ENCODE results near the gene RAI1. TPM values are rescaled to one million over a fixed set of nuclear protein-coding genes. Genes with fewer than 3 reads are reported as not detected.
"Not testable (repeated sequence)": the region's sequence is repeated elsewhere in the genome, so short reads cannot be mapped to it uniquely, and the experiment has no call there.

RAI1 gene
- polyA plus RNA-seq, 6 donors from 2014 or later: 1.9 to 3.8 (median 2.6) TPM

DNA sequence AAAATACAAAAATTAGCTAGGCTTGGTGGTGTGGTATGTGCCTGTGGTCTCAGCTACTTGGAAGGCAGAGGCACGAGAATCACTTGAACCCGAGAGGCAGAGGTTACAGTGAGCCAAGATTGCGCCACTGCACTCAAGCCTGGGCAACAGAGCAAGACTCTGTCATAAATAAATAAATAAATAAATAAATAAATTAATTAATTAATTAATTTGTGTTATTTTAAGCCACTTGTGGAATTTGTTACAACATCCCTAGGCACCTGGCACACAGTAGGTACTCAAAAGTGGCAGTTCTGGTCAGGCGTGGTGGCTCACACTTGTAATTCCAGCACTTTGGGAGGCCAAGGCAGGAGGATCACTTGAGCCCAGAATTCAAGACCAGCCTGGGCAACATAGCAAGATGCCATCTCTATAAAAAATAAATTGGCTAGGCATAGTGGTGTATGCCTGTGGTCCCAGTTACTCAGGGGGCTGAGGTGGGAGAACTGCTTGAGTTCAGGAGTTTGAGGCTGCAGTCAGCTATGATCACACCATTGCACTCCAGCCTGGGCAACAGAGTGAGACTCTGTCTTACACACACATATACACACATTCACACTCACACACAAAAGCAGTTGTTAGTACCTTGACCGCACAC, 3.1 kb upstream of the RAI1 start:
- H3K4me1 Mint-ChIP-seq: peaks cover 10 to 19% (median 12%) of the 10 kb centered on the region in 3 donors
- not testable (repeated sequence) for DNase-seq; H3K27me3 Mint-ChIP-seq; H3K9me3 Mint-ChIP-seq; ATAC-seq (ENCODE audit: low read depth in 2 of 2); H3K36me3 Mint-ChIP-seq
- H3K4me3 Mint-ChIP-seq: peak overlapping the region in 1 of 8 donors; percentile 22
- H3K27ac Mint-ChIP-seq: peak overlapping the region in 1 of 6 donors; percentile 7

DNA sequence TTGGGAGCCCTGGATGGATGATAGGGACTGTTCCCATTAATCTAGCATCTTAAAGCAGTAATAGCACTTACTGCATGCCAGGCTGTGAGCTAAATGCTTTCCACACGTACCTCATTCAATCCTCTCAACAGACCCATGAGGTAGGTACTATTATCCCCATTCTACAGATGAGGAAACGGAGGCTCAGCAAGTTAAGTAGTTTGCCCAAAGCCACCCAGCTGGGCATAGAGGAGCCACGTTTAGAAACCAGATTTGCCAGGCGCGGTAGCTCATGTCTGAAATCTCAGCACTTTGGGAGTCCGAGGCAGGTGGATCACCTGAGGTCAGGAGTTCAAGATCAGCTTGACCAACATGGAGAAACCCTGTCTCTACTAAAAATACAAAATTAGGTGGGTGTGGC, 2.0 kb upstream of the RAI1 start:
- ATAC-seq (ENCODE audit: low read depth in 2 of 2): no peak
- Mint-ChIP-seq H3K9me3 (no peaks in the 10 kb centered on the region), H3K27me3 (peaks cover 0 to 7% (median 4%) of the 10 kb centered on the region in 3 donors), H3K36me3 (no peaks in the 10 kb centered on the region), H3K27ac (peak overlapping the region in 1 of 6 donors; percentile 26), H3K4me3 (peak overlapping the region in 4 of 8 donors; percentile 40 to 73 (median 66)), H3K4me1 (peaks cover 14 to 29% (median 21%) of the 10 kb centered on the region in 3 donors)
- no peak for DNase-seq

DNA sequence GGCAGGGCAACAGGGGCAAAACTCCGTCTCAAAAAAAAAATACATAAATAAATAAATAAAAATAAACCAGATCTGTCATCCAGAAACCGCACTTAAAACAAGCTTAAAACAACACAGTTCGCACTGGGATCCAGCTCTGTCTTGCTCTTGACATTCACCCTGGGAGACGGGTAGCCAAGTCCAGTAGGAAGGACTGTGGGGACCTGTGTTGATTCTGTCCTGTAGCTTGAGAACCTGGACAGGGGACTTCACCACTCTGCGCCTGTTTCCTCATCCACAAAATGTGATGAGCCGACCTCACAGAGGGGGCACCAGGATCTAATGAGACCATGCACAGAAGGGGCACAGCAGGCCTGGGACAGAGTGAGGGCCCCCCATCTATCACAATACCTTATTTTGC, 1.5 kb upstream of the RAI1 start:
- H3K4me1 Mint-ChIP-seq: peaks cover 14 to 31% (median 24%) of the 10 kb centered on the region in 3 donors
- ATAC-seq (ENCODE audit: low read depth in 2 of 2): no peak
- H3K27ac Mint-ChIP-seq: peak overlapping the region in 2 of 6 donors; percentile 14 to 26
- no peaks in the 10 kb centered on the region for H3K36me3 Mint-ChIP-seq
- H3K9me3 Mint-ChIP-seq: no peaks in the 10 kb centered on the region
- H3K27me3 Mint-ChIP-seq: peaks cover 0 to 7% (median 4%) of the 10 kb centered on the region in 3 donors
- DNase-seq: no peak
- H3K4me3 Mint-ChIP-seq: peak overlapping the region in 4 of 8 donors; percentile 40 to 73 (median 68)

DNA sequence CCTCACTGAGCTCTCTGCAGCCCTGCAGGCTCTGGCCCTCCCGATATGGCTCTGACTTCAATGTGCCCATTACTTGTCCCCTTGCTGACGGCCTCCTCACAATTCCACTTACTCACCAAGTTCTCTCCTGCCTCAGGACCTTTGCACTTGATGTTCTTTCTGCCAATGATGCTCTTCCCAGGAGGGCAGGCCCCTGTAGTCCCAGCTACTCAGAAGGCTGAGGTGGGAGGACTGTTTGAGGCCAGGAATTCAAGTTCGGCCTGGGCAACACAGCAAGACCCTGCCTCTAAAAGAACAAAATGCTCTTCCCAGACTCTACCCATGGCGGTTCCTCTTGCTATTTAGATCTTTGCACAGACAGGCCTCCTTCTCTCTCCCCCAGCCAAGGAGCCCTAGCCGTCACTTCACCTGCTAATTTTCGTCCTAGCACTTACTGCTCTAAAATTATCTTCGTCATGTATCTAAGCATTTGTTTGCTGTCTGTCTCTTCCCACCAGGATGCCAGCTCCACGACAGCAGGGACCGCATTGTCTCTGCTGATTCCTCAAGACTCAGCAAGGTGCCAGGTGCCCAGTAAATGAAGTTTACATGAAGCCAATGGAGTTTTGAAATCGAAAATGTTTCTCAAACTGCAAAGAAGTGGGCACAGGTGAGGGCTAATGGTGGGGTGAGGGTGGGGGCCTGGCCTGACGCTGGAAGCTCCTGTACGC, 626 bp upstream of the RAI1 start:
- Mint-ChIP-seq H3K36me3 (no peaks in the 10 kb centered on the region), H3K4me1 (peaks cover 15 to 33% (median 32%) of the 10 kb centered on the region in 3 donors), H3K27me3 (peaks cover 0 to 7% (median 4%) of the 10 kb centered on the region in 3 donors), H3K9me3 (no peaks in the 10 kb centered on the region), H3K4me3 (peak overlapping the region in 7 of 8 donors; percentile 66 to 88 (median 78)), H3K27ac (peak overlapping the region in 4 of 6 donors; percentile 13 to 83 (median 80))
- ATAC-seq (ENCODE audit: low read depth in 2 of 2) (no peak), DNase-seq (no peak)

DNA sequence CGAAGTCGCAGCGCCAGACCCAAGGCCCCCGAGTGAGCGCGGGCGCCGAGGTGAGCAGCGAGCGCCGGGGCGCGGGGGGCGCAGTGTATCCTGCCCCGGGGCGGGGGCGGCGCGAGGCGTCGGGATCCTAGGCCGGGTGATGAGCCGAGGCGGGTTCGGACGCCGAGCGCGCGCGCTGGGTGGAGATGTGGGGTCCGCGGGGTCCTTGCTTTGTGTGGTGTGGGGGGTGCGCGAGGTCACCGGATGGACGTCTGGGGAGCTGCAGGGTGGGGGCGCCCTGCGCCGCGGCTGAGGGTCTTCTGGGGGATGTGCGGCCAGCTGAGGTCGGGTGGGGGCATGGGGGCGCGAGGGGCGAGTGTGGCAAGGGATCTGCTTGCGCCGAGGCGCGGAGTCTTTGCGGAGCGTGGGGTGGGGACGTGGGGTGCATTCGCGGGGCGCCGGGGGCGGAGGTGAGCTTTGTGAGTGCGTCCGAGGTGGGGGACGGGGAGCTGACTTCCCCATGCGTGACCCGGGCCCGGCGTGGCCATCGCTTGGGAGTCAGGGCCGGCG, 560 bp downstream of the RAI1 start:
- no peaks in the 10 kb centered on the region for H3K9me3 Mint-ChIP-seq
- H3K4me1 Mint-ChIP-seq: peaks cover 15 to 35% (median 32%) of the 10 kb centered on the region in 3 donors
- H3K4me3 Mint-ChIP-seq: peak overlapping the region; percentile 84 to 95 (median 88)
- peak overlapping the region; percentile 75 to 96 (median 92) for H3K27ac Mint-ChIP-seq
- no peaks in the 10 kb centered on the region for H3K36me3 Mint-ChIP-seq
- peaks cover 0 to 7% (median 4%) of the 10 kb centered on the region in 3 donors for H3K27me3 Mint-ChIP-seq
- DNase-seq: peak; percentile 55
- peak; percentile 11 to 27 for ATAC-seq (ENCODE audit: low read depth in 2 of 2)

DNA sequence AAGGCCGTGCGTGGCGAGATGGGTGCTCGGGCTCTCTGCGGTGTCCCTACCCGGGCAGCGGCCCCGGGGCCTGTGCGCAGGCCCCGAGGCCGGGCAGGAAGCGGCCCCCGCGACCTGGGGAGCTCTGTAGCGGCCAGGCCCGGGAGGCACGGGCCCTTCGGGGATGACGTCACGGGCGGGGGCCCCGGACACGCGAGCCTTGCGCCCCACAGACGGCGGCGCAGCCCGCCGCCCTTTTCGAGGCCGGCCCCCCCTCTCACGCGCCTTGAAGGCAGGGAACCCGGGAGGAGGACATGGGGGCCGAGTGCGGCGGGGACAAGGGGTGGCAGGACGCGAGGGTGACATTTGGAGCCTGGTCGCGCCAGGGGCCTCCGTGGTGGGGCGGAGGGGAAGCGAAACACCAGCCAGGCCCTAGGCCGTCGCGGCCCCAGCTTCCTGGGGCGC, 1.1 kb downstream of the RAI1 start:
- Mint-ChIP-seq H3K27ac (peak overlapping the region; percentile 89 to 97 (median 94)), H3K27me3 (peaks cover 0 to 7% (median 4%) of the 10 kb centered on the region in 3 donors), H3K9me3 (no peaks in the 10 kb centered on the region), H3K4me1 (peaks cover 17 to 40% (median 37%) of the 10 kb centered on the region in 3 donors), H3K36me3 (no peaks in the 10 kb centered on the region), H3K4me3 (peak overlapping the region; percentile 87 to 95 (median 92))
- DNase-seq (peak; percentile 79), ATAC-seq (ENCODE audit: low read depth in 2 of 2) (peak; percentile 51 to 54)

DNA sequence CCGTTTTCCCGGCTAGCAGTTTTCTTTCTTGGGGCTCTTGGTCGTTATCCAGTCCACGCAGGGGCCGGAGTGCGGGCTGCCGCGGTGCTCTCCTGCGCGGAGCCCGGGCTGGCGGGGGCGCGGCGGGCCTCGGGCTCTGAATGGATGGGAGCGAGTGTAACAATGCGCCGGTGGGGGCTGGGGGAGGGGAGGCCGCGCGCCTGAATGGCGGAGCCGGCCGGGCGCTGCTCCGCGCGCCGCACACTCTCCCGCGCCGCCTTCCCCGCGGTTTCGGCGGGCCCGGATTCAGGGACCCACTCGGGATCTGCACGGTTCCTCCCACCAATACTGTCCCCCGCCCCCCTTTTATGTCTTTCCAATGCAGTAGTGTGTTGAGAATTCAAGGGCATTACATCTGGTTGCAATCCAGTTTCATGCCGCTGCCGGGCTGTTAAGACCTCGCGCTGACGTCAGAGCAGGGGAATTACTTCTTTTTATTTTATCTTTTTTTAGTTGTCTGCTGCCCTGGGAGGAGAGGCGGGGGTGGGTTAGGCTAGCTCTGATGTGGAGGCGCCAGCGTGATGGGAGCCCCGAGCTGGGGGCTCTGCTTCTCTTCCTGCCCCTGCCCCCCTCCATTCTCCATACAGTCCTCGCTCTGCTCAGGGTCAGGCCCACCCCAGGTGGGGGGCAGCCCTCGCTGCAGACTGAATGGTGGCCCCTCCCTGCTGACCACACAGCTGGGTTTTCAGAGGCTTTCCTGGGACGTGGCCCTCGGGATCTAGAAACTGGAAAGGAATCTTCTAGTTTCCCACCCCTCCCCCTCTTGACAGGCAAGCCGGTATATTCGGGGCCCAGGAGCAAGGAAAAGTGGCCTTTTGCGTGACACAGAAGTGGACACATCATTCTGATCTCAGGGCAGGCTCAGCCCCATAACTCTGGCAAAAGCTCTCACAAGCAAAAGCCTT, 1.8 kb downstream of the RAI1 start:
- H3K27me3 Mint-ChIP-seq: peaks cover 0 to 7% (median 4%) of the 10 kb centered on the region in 3 donors
- peak; percentile 63 for DNase-seq
- peak overlapping the region; percentile 87 to 95 (median 93) for H3K4me3 Mint-ChIP-seq
- H3K27ac Mint-ChIP-seq: peak overlapping the region; percentile 95 to 98 (median 96)
- ATAC-seq (ENCODE audit: low read depth in 2 of 2): peak; percentile 50 to 56
- H3K9me3 Mint-ChIP-seq: no peaks in the 10 kb centered on the region
- peaks cover 19 to 43% (median 40%) of the 10 kb centered on the region in 3 donors for H3K4me1 Mint-ChIP-seq
- no peaks in the 10 kb centered on the region for H3K36me3 Mint-ChIP-seq

DNA sequence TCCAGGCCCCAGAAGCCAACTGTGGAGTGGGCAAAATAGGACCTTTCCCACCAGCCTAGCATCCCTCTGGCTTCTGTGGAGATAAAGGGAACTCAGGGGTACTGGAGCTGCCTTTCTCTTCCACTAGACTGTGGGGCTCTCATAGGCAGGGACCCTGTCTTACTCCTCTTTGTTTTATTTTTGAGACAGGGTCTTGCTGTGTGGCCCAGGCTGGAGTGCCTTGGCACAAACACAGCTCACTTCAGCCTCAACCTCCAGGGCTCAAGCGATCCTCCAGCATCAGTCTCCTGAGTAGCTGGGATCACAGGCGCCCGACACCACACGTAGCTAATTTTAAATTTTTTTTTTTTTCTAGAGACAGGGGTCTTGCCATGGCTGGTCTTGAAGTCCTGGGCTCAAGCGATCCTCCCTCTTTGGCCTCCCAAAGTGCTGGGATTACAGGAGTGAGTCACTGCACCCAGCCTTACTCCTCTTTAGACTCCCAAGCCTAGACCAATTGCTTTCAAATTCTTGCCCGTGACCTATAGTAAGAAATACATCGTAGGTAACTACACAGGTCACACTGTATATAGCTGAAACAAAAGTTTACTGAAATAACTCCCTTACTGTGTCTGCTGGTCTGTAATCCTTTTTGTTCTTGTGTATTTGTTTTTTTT, 2.6 kb downstream of the RAI1 start:
- peak overlapping the region; percentile 87 to 95 (median 93) for H3K4me3 Mint-ChIP-seq
- DNase-seq: no peak
- peaks cover 19 to 43% (median 40%) of the 10 kb centered on the region in 3 donors for H3K4me1 Mint-ChIP-seq
- H3K27me3 Mint-ChIP-seq: peaks cover 0 to 1% (median 0%) of the 10 kb centered on the region in 3 donors
- peak overlapping the region; percentile 47 to 96 (median 95) for H3K27ac Mint-ChIP-seq
- ATAC-seq (ENCODE audit: low read depth in 2 of 2): no peak
- no peaks in the 10 kb centered on the region for H3K9me3 Mint-ChIP-seq
- H3K36me3 Mint-ChIP-seq: no peaks in the 10 kb centered on the region

DNA sequence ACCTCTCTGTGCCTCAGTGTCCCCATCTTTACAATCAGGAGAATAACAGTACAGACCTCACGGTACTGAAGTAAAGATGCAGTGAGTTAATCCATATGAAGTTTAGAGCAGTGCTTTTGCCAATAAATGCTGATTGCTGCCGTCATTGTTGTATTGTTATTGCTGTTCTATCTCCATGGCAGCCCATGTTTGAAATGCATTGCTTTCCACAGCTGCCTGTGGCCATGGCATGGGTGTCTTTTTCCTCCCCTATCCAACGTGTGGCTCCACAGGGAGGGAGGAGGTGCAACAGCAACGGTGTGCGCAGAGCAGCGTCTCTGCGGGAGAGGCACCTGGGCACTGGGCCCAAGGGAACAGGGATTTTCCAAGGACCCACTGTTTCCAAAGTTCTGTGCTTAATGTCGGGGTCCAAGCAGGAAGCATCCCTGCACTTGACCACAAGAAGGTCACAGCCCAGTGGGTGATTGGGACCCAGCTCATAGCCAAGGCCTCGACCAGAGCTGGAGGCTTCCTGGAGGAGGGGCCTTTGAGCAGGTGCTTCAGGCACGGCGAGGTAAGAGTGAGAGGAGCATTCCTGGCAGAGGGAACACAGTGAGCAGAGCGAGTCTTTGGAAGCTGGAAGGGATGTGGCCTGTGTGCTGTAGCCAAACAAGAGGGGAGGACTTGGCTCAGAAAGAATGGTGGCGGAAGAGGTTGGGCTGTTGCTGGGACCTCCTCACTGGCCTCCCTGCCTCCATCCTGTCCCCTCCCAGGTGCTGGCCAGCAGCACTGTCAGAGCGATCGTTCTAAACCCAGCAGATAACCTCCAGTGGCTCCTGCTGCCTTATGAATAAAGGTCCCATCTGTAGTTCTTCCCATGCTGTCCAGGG, 3.9 kb downstream of the RAI1 start:
- ATAC-seq (ENCODE audit: low read depth in 2 of 2) (no peak), DNase-seq (no peak)
- Mint-ChIP-seq H3K4me3 (peak overlapping the region in 3 of 8 donors; percentile 12 to 88 (median 87)), H3K4me1 (peaks cover 19 to 55% (median 41%) of the 10 kb centered on the region in 3 donors), H3K27ac (peak overlapping the region in 1 of 6 donors; percentile 96), H3K36me3 (no peaks in the 10 kb centered on the region), H3K9me3 (no peaks in the 10 kb centered on the region), H3K27me3 (no peaks in the 10 kb centered on the region)

DNA sequence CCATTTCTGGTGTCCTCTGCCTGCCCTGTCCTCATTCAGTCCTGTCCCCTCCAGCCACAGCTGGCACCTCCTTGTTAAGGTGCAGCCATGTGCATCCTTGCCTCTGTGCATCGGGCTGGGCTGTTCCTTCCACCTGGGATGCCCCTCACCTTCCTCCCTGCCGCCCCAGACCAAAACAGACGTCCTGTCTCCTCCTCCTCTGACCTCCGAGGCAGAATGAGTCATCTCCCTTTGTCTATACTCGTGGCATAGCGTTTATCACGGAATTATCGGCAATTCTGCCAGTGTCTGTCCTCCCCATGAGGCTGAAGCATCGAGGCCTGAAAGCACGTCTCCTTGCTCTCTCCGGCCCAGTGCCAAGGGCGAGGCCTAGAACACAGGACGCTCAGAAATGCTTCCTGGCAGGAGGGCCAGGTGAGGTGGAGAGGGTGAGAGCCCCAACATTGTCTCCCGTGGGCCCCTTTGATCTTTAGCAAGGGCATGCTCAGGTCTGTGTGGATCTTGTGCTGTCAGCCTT, 4.6 kb downstream of the RAI1 start:
- ATAC-seq (ENCODE audit: low read depth in 2 of 2) (no peak), DNase-seq (no peak)
- Mint-ChIP-seq H3K27ac (peak overlapping the region in 1 of 6 donors; percentile 54), H3K27me3 (no peaks in the 10 kb centered on the region), H3K4me1 (peaks cover 25 to 62% (median 45%) of the 10 kb centered on the region in 3 donors), H3K4me3 (peak overlapping the region in 1 of 8 donors; percentile 10), H3K9me3 (no peaks in the 10 kb centered on the region), H3K36me3 (no peaks in the 10 kb centered on the region)

DNA sequence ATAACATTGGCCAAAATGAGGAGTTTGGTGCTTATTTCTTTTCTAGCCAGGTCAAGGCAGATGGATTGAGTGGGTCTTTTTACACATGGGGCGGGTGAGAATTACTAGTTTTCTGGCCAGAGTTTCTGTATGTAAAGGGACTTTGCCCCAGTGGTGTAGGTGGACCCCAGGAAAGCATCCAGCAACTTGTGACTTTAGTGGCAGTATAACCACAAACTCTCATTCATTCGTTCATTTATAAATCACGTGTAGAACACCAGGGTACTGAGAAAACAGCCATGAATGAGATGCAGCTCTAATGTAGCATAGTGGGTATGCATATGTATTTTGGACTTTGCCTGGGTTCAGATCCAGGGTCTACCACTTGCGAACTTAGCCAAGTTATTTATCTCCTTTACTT, 8.1 kb downstream of the RAI1 start:
- no peak for ATAC-seq (ENCODE audit: low read depth in 2 of 2)
- Mint-ChIP-seq H3K4me1 (peaks cover 51 to 82% (median 65%) of the 10 kb centered on the region in 3 donors), H3K4me3 (peak overlapping the region in 1 of 8 donors; percentile 18), H3K9me3 (no peaks in the 10 kb centered on the region), H3K36me3 (no peaks in the 10 kb centered on the region), H3K27ac (no peak overlapping the region), H3K27me3 (no peaks in the 10 kb centered on the region)
- DNase-seq: no peak
